Upper lobe of left lung (tissue), 4 donors: ENCODE results near the gene FBLN2.

Experiments
- CTCF ChIP-seq, 6 experiments: fragments of 450-650 bp in 4 of 6; fragments of 200-600 bp in 2 of 6; sonication (generic) in 2 of 6; IDR thresholded peaks; one replicate each; pipeline ENCODE4 v1.5.1; 2016 to 2019; ENCODE audit warnings: antibody characterized with exemption in 6 of 6
- POLR2A ChIP-seq, 4 donors: fragments of 450-650 bp; IDR thresholded peaks; one replicate each; pipeline ENCODE4 v1.5.1; 2016 to 2017; ENCODE audit warnings: antibody characterized with exemption in 4 of 4, mild to moderate bottlenecking in 2 of 4
- POLR2AphosphoS5 ChIP-seq, 2 donors: sonication (generic); formaldehyde crosslinking; IDR thresholded peaks; one replicate each; pipeline ENCODE4 v1.5.1; 2017; ENCODE audit warnings: antibody characterized with exemption in 2 of 2

- no peak for TF ChIP-seq CTCF (IDR thresholded peaks at IDR 0.05)
- no peak for TF ChIP-seq POLR2AphosphoS5 (IDR thresholded peaks at IDR 0.05)
- TF ChIP-seq POLR2A (IDR thresholded peaks at IDR 0.05): no peak
Measured at GRCh38 chr3:13579063-13579462, 30.1 kb downstream of the FBLN2 start.
